Measurements from ENCODE around the gene NHSL2.

DNA sequence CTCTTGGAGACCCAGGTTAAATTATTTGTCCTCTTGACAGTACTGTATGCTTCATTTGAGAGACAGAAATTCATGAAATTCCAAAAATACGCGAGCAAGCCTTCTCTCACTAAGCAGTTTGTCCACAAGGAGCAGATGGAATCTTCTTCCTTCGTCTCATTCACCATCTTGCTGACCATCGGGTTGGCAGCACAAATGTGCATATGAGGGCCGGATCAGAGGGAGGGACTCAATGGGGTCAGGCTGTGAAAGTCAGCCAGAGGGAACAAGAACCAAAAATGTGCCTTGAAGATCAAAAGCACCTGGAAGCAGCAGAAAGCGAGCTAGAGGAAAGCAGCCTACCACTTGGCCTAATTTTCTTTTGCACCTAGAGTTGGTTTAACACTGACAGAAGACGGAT is 16.4 kb downstream of the NHSL2 start:
- TF ChIP-seq, protein P1, sequence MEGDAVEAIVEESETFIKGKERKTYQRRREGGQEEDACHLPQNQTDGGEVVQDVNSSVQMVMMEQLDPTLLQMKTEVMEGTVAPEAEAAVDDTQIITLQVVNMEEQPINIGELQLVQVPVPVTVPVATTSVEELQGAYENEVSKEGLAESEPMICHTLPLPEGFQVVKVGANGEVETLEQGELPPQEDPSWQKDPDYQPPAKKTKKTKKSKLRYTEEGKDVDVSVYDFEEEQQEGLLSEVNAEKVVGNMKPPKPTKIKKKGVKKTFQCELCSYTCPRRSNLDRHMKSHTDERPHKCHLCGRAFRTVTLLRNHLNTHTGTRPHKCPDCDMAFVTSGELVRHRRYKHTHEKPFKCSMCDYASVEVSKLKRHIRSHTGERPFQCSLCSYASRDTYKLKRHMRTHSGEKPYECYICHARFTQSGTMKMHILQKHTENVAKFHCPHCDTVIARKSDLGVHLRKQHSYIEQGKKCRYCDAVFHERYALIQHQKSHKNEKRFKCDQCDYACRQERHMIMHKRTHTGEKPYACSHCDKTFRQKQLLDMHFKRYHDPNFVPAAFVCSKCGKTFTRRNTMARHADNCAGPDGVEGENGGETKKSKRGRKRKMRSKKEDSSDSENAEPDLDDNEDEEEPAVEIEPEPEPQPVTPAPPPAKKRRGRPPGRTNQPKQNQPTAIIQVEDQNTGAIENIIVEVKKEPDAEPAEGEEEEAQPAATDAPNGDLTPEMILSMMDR (IDR thresholded peaks at IDR 0.05 in 4 of 5, conservative IDR thresholded peaks at IDR 0.05 in 1 of 5): no peak
- TF ChIP-seq POLR2A (IDR thresholded peaks at IDR 0.05): no peak
